WTC11 (cell line): ENCODE results near the gene EGF. TPM values are rescaled to one million over a fixed set of nuclear protein-coding genes. Genes with fewer than 3 reads are reported as not detected.

ENCODE experiments used
- ATAC-seq: fragments of 200-7000 bp; cut with Tn5 transposase; 2 replicates; pipeline ENCODE4 v1.10.0; 2021; ENCODE audit warnings: mild to moderate bottlenecking, moderate library complexity
- CTCF ChIA-PET: fragments of 300-600 bp; sonication (Branson Sonifier 250); formaldehyde crosslinking; loops from one replicate; lab custom pipeline; 2021; ENCODE audit warnings: antibody characterized with exemption; lab: Charles Lee
- POLR2A ChIA-PET: fragments of 350-600 bp; sonication (Branson Sonifier 250); formaldehyde crosslinking; loops from one replicate; lab custom pipeline; 2021; ENCODE audit warnings: antibody characterized with exemption; lab: Charles Lee
- DNase-seq: peaks from one replicate; pipeline ENCODE4 v3.0.0; 2021; ENCODE audit warnings: low spot score
- H3K27ac Mint-ChIP-seq: 2 replicates; pipeline ENCODE4 v1.8.0; 2021; ENCODE audit warnings: mixed read lengths
- H3K27me3 Mint-ChIP-seq: 2 replicates; pipeline ENCODE4 v1.8.0; 2021; ENCODE audit warnings: low read depth, mild to moderate bottlenecking, moderate library complexity, mixed read lengths
- H3K36me3 Mint-ChIP-seq: 2 replicates; pipeline ENCODE4 v1.8.0; 2021; ENCODE audit warnings: mixed read lengths
- H3K4me1 Mint-ChIP-seq: 2 replicates; pipeline ENCODE4 v1.8.0; 2022; ENCODE audit warnings: mixed read lengths
- H3K4me3 Mint-ChIP-seq: 2 replicates; pipeline ENCODE4 v1.8.0; 2021; ENCODE audit warnings: mild to moderate bottlenecking, moderate library complexity, mixed read lengths
- H3K9me3 Mint-ChIP-seq: 2 replicates; pipeline ENCODE4 v1.8.0; 2021; ENCODE audit warnings: mixed read lengths
- ELF4 ChIP-seq: sonication (generic); formaldehyde crosslinking; IDR thresholded peaks from 2 replicates; pipeline ENCODE4 v1.8.1; 2022; ENCODE audit warnings: low read depth, mild to moderate bottlenecking, moderate library complexity, missing genetic modification reagents
- GRHL2 ChIP-seq: fragments of 250-450 bp; sonication (Bioruptor Pico); IDR thresholded peaks from 2 replicates; pipeline ENCODE4 v1.8.0; 2022; ENCODE audit warnings: mild to moderate bottlenecking, moderate library complexity; ENCODE audit not compliant: insufficient replicate concordance, severe bottlenecking
- IRF2 ChIP-seq: sonication (generic); formaldehyde crosslinking; IDR thresholded peaks from 2 replicates; pipeline ENCODE4 v1.8.0; 2022; ENCODE audit warnings: low read depth, missing genetic modification reagents, borderline replicate concordance
- JUN ChIP-seq: sonication (generic); formaldehyde crosslinking; IDR thresholded peaks from 2 replicates; pipeline ENCODE4 v1.8.0; 2023; ENCODE audit warnings: mild to moderate bottlenecking, missing genetic modification reagents
- KAT7 ChIP-seq: sonication (generic); formaldehyde crosslinking; IDR thresholded peaks from 2 replicates; pipeline ENCODE4 v1.8.1; 2023; ENCODE audit warnings: missing genetic modification reagents, mild to moderate bottlenecking, borderline replicate concordance
- NFE2L1 ChIP-seq: sonication (generic); formaldehyde crosslinking; IDR thresholded peaks from 2 replicates; pipeline ENCODE4 v1.8.1; 2023; ENCODE audit warnings: missing genetic modification reagents
- NR2C2 ChIP-seq: sonication (generic); formaldehyde crosslinking; IDR thresholded peaks from 2 replicates; pipeline ENCODE4 v1.8.0; 2022; ENCODE audit warnings: mild to moderate bottlenecking, missing genetic modification reagents
- PRDM15 ChIP-seq: sonication (generic); formaldehyde crosslinking; IDR thresholded peaks from 2 replicates; pipeline ENCODE4 v1.8.0; 2022; ENCODE audit warnings: missing genetic modification reagents
- SP1 ChIP-seq: sonication (generic); formaldehyde crosslinking; conservative IDR thresholded peaks from 2 replicates; pipeline ENCODE4 v1.8.1; 2022; ENCODE audit warnings: missing genetic modification reagents
- TEAD1 ChIP-seq: sonication (generic); formaldehyde crosslinking; IDR thresholded peaks from 2 replicates; pipeline ENCODE4 v1.8.0; 2022; ENCODE audit warnings: mild to moderate bottlenecking, missing genetic modification reagents
- TEAD4 ChIP-seq: sonication (generic); formaldehyde crosslinking; IDR thresholded peaks from 2 replicates; pipeline ENCODE4 v1.8.0; 2022; ENCODE audit warnings: mild to moderate bottlenecking, missing genetic modification reagents
- ZNF396 ChIP-seq: fragments of 250-450 bp; sonication (Bioruptor Pico); IDR thresholded peaks from 2 replicates; pipeline ENCODE4 v1.8.0; 2021; ENCODE audit warnings: mild to moderate bottlenecking, moderate library complexity, borderline replicate concordance
- total RNA-seq: library from RNA; stranded (reverse); gene quantifications from 3 replicates; pipeline ENCODE4 v1.2.3, GENCODE V29; 2021
- TF ChIP-seq, protein P1 (sequence below): sonication (generic); formaldehyde crosslinking; IDR thresholded peaks from 2 replicates; pipeline ENCODE4 v1.8.1; 2023; ENCODE audit warnings: mild to moderate bottlenecking, missing genetic modification reagents, moderate library complexity
- TF ChIP-seq, protein P2 (sequence below): sonication (generic); formaldehyde crosslinking; IDR thresholded peaks from 2 replicates; pipeline ENCODE4 v1.8.0; 2022; ENCODE audit warnings: mild to moderate bottlenecking, missing genetic modification reagents

Gene EGF
- total RNA-seq, 1 experiment from 2014 or later, result 2.5 TPM

DNA sequence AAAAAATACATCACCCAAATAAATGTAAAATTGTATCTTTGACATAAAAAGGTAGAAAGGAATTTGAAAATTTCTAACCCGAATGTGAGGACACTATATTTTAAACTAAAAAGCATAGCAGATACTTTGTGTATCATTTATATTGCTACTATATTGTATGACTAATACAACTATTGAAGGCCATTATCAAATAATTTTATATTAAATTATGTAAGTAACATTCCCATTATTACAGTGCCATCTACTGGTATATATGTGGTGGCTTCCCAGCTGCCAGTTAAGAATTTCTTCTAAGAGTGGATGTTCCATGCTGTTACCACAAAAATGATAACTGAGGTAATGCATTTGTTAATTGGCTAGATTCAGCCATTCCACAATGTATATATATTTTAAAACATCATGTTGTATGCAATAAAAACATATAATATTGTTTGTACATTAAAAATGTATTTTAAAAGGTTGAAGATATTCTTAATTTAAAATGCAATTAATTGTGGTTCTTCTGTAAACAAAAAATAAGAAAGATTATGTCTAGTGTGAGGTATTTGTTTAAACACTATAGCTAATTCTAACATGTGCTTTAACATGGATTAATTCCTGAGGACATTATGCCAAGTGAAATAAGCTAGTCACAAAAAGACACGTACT, 65.3 kb downstream of the EGF start:
- no peak overlapping the region for H3K4me3 Mint-ChIP-seq
- peaks cover 25% of the 10 kb centered on the region for H3K4me1 Mint-ChIP-seq
- TF ChIP-seq KAT7 (CRISPR knock-in tag) (no peak), NR2C2 (no peak), SP1 (no peak), IRF2 (CRISPR knock-in tag) (no peak), JUN (CRISPR knock-in tag) (no peak), PRDM15 (CRISPR knock-in tag) (no peak)
- TF ChIP-seq, protein P1, sequence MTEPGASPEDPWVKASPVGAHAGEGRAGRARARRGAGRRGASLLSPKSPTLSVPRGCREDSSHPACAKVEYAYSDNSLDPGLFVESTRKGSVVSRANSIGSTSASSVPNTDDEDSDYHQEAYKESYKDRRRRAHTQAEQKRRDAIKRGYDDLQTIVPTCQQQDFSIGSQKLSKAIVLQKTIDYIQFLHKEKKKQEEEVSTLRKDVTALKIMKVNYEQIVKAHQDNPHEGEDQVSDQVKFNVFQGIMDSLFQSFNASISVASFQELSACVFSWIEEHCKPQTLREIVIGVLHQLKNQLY, result no peak
- TF ChIP-seq, protein P2, sequence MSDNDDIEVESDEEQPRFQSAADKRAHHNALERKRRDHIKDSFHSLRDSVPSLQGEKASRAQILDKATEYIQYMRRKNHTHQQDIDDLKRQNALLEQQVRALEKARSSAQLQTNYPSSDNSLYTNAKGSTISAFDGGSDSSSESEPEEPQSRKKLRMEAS (CRISPR knock-in tag), result no peak
- TF ChIP-seq, all 79 proteins: peak for 0
- H3K27ac Mint-ChIP-seq, result no peak overlapping the region
- ChIA-PET POLR2A (interaction anchor here (0.7 kb wide), 1 partner anchor 216 kb away, joined by 3 read pairs; no protein-coding TSS in a partner anchor), CTCF (interaction anchor here (1.0 to 2.7 kb wide), 3 partner anchors 12 to 275 kb away, joined by 3 to 9 read pairs (median 3); partner anchors contain the start of gene CASP6)
- no peaks in the 10 kb centered on the region for H3K9me3 Mint-ChIP-seq
- ATAC-seq (no peak), DNase-seq (no peak)
- H3K36me3 Mint-ChIP-seq, result no peaks in the 10 kb centered on the region
- H3K27me3 Mint-ChIP-seq, result no peaks in the 10 kb centered on the region

DNA sequence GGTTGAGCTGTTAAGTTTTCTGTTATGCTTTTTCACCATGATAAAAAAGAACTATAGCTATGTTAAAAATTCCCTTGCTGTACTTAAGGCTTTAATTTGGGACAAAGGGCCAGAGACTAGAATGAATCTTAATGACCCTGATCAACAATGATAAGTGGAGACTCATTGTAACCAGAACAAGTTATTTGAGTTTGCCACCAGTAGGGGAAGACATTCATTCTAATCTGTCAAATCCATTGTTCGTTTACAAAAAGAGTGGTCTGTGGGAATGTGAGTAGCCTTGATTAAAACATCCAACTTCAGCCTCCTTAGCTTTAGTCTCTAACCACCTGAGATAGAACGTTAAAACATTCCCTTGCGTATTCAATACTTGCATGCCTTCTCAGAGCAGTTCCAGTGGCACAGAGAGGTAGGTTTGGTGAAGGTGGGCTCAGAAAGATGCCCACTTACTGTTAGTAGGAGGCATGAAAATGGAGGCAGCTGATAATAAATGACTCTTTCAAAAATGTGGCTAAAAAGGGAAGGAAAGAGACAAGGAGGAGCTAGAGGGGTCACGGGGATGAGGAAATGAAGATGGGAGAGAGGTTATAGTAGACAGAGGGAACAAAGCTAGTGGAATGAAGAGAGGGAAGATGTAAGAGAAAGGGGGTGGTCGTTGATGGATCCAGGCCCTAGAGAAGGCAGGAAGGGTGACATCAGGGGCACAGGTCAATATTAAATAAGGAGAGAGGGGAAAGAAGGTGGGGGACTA, 66.2 kb downstream of the EGF start:
- Mint-ChIP-seq H3K4me3 (no peak overlapping the region), H3K27ac (no peak overlapping the region), H3K27me3 (no peaks in the 10 kb centered on the region), H3K36me3 (no peaks in the 10 kb centered on the region), H3K9me3 (no peaks in the 10 kb centered on the region), H3K4me1 (peaks cover 18% of the 10 kb centered on the region)
- ATAC-seq (peak; percentile 52; the same call in 1 of the 2 replicates), DNase-seq (no peak)
- TF ChIP-seq TEAD4 (CRISPR knock-in tag) (no peak), NFE2L1 (CRISPR knock-in tag) (no peak), ZNF396 (CRISPR knock-in tag) (no peak), ELF4 (CRISPR knock-in tag) (no peak), GRHL2 (CRISPR knock-in tag) (no peak)
- ChIA-PET POLR2A (no interaction called here), CTCF (interaction anchor here (1.1 to 2.7 kb wide), 2 partner anchors 28 to 276 kb away, joined by 3 to 9 read pairs; partner anchors contain the start of gene CASP6)

DNA sequence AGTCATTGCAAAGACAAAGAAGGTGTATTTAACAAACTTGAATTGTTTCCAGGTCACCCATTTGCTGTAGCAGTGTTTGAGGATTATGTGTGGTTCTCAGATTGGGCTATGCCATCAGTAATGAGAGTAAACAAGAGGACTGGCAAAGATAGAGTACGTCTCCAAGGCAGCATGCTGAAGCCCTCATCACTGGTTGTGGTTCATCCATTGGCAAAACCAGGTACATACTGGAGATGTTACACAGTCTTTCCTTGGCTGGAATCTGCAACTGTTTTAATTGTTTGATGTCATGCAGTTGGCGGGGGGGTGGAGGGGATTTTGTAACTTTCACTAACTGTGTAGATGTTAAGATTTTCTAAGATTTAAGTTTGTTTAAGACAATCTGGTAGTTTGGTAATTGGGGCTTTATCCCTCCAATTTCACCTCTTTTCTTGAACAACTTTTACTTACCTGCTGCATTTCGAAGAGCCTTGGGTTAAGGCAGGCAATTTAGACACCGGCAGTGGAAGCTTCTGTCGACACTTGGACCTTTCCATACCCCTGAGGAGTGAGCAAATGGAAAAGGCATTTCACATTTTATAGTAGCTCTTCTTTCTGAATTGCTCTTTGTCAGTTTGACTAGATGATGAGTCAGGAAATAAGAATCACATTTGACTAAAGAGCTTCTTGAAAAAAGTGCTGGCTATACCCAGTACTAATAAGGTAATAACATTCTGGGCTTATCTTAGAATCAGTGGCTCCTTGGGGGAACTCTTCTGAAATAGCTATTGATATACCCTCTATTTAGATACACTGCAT, 67.4 kb downstream of the EGF start:
- Mint-ChIP-seq H3K4me3 (no peak overlapping the region), H3K27ac (no peak overlapping the region), H3K36me3 (no peaks in the 10 kb centered on the region), H3K4me1 (peaks cover 18% of the 10 kb centered on the region), H3K27me3 (no peaks in the 10 kb centered on the region), H3K9me3 (no peaks in the 10 kb centered on the region)
- no peak for DNase-seq
- CTCF ChIA-PET, result interaction anchor here (0.8 kb wide), 1 partner anchor 277 kb away, joined by 3 read pairs; the partner anchor contains the start of gene CASP6
- POLR2A ChIA-PET, result no interaction called here
- no peak for ATAC-seq
- no peak for TF ChIP-seq TEAD1 (CRISPR knock-in tag)
